ENCODE measurements around the gene ZC3H6.
"Not testable (repeated sequence)": the region's sequence is repeated elsewhere in the genome, so short reads cannot be mapped to it uniquely, and the experiment has no call there.

The ZC3H6 gene

DNA sequence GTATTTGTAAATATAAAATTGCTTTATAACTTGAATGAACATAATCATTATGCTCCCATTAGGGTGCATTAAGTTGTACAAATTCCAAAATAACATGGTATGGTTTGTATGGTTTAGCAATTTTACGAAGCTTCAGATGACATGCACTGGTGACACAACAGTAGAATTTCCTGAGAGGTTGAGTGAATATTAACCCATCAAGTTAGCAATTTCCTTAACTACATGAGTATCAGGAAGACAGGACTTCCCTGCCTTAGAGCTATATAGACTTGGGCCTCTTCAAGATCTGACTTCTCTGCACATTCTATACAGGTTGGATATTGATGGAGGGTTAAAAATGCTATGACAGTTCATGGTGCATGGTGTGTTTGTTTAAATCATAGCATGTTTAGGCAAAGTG lies 60.2 kb downstream of the ZC3H6 start:
- TF ChIP-seq, protein P1, sequence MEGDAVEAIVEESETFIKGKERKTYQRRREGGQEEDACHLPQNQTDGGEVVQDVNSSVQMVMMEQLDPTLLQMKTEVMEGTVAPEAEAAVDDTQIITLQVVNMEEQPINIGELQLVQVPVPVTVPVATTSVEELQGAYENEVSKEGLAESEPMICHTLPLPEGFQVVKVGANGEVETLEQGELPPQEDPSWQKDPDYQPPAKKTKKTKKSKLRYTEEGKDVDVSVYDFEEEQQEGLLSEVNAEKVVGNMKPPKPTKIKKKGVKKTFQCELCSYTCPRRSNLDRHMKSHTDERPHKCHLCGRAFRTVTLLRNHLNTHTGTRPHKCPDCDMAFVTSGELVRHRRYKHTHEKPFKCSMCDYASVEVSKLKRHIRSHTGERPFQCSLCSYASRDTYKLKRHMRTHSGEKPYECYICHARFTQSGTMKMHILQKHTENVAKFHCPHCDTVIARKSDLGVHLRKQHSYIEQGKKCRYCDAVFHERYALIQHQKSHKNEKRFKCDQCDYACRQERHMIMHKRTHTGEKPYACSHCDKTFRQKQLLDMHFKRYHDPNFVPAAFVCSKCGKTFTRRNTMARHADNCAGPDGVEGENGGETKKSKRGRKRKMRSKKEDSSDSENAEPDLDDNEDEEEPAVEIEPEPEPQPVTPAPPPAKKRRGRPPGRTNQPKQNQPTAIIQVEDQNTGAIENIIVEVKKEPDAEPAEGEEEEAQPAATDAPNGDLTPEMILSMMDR (conservative IDR thresholded peaks at IDR 0.05) = no peak
- H3K27ac ChIP-seq = no peak overlapping the region

GRCh38 chr2:112339986-112340385 lies 64.6 kb downstream of the ZC3H6 start:
- TF ChIP-seq, protein P1 (conservative IDR thresholded peaks at IDR 0.05) = no peak
- no peak overlapping the region for H3K27ac ChIP-seq

DNA sequence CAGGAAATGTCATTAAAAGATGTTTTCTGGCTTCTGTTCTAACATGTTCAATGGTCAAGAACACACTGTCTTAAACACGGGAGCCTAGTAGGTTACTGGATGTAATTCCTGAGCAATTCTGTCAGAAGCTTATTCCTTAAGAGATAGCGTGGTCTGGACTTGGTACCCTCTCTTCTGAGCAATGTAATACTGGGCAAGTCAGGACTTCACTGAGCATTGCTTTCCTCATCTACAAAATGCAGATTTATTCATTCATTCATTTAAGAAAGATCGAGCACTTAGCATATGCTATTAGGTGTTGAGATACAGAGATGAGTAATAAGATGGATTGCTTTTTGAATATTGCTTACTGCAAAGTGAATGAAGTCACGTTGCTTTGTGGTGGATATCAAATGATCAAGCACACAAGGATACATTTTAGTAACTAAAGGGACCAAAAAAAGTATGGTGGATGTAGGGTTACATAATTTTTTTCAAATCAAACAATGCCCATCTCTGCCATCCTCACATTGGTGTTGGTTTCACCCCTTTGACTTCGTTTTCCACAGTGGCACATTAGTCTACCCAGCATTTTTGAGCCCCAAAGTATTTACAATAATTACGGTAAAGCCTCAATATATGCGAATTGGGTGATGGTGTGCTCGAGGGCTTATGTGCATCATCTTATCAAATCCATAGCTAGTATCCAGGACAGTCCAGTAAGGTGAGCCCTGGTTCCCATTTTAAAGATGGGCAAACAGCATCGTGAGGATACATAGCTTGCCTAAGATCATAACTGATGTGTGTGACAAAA lies 65.3 kb downstream of the ZC3H6 start:
- H3K27ac ChIP-seq = no peak overlapping the region
- TF ChIP-seq, protein P1 (conservative IDR thresholded peaks at IDR 0.05) = no peak

- TF ChIP-seq, protein P1 (conservative IDR thresholded peaks at IDR 0.05) = no peak
Measured at GRCh38 chr2:112342067-112342550, 66.7 kb downstream of the ZC3H6 start.

GRCh38 chr2:112343827-112344585 lies 68.6 kb downstream of the ZC3H6 start:
- no peak overlapping the region for H3K27ac ChIP-seq
- TF ChIP-seq, protein P1 (conservative IDR thresholded peaks at IDR 0.05) = no peak

More at GRCh38 chr2:112342067-112342550, 66.7 kb downstream of the ZC3H6 start:
- H3K27ac ChIP-seq = no peak overlapping the region

- TF ChIP-seq, protein P1 (conservative IDR thresholded peaks at IDR 0.05) = peak; percentile 35; the same call in 1 of the 2 replicates
- H3K27ac ChIP-seq = no peak overlapping the region
Measured at GRCh38 chr2:112345030-112346027, 69.9 kb downstream of the ZC3H6 start.

DNA sequence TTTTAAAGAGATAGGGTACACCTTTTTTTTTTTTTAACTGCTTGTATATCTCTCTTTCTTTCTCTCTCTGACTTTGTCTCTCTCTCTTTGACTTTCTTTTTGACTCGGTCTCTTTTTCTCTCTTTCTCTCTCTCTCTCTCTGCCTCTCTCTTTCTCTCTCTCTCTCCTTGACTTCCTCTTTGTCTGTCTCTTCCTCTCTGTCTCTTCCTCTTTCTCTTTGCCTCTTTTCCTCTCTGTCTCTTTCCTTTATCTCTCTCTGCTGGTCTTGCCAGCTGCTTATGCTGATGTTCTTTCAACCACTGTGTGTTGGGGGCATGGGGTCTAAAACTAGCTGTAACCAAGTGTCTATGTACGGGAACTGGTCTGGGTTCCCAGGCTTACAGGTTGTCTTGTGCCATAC lies 76.9 kb downstream of the ZC3H6 start:
- not testable (repeated sequence) for H3K27ac ChIP-seq

DNA sequence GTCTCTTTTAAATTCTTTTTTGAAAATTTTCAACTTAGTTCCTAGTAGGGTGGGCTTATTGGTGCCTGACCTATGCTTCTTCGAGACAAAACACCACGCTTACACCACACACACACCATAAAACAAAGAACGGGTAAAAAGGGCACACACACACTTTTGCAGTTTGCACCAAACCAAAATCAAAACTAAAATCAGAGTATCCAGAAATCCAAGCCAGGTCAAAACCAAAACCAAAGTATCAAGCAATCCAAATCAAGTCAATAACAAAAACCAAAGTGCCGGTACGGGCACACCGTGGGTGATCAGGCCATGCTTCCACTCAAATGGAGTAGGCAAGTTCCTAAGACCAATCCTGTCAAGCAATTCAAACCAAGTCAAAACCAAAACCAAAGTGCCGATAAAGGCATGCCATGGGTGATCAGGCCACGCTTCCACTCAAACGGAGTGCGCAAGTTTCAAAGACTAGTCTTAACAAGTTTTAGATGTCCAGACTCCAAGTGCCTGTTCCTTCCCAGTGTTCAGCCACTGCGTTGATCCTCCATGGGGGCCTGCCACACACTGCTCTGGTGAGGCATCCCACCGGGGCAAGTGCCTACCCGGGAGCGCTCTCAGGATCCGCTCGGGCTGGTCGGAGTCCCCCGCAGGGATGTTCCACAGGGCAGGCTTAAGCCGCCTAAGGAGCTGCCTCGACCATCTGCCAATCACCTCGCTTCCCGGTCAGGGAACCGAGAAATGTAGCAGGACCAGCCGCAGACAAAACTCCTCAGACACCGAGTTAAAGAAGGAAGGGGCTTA lies 77.6 kb downstream of the ZC3H6 start:
- not testable (repeated sequence) for H3K27ac ChIP-seq

DNA sequence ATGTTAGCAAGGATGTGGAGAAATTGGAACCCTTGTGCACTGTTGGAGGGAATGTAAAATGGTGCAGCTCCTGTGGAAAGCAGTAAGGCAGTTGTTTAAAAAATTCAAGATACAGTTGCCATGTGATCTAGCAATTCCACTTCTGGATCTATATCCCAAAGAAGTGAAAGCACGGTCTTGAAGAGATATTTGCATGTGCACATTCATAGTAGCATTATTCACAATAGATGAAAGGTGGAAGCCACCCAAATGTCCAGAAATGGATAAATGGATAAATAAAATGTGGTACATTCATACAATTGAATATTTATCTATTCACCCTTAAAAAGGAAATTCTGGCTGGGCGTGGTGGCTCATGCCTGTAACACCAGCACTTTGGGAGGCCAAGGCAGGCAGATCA lies 78.9 kb downstream of the ZC3H6 start:
- not testable (repeated sequence) for H3K27ac ChIP-seq

- H3K27ac ChIP-seq = not testable (repeated sequence)
Measured at GRCh38 chr2:112360055-112360454, 84.7 kb downstream of the ZC3H6 start.
